Measurements from ENCODE around the gene TMEM233. TPM values are rescaled to one million over a fixed set of nuclear protein-coding genes. Genes with fewer than 3 reads are reported as not detected.

TMEM233 gene
- total RNA-seq, 1 experiment from 2014 or later = 0.28 TPM

GRCh38 chr12:119613319-119613936, 19.9 kb downstream of the TMEM233 start:
- ChIA-PET POLR2A (interaction anchor here (1.0 kb wide), 1 partner anchor 9 kb away, joined by 3 read pairs; no protein-coding TSS in a partner anchor), CTCF (interaction anchor here (0.7 to 1.2 kb wide), 2 partner anchors 29 to 88 kb away, joined by 3 to 4 read pairs; no protein-coding TSS in a partner anchor)
- Mint-ChIP-seq H3K27ac (no peak overlapping the region), H3K9me3 (peaks cover 54% of the 10 kb centered on the region), H3K27me3 (ENCODE audit: low read depth) (peaks cover 8% of the 10 kb centered on the region; the same call in 1 of the 2 replicates), H3K36me3 (peaks cover 29% of the 10 kb centered on the region), H3K4me1 (no peaks in the 10 kb centered on the region), H3K4me3 (no peak overlapping the region)
- no peak for ATAC-seq
- TF ChIP-seq ZNF138 (CRISPR knock-in tag; conservative IDR thresholded peaks at IDR 0.05) = no peak
- no peak for TF ChIP-seq TEAD1 (CRISPR knock-in tag; IDR thresholded peaks at IDR 0.05)
- TF ChIP-seq ESRRA (CRISPR knock-in tag; IDR thresholded peaks at IDR 0.05; ENCODE audit: borderline replicate concordance) = no peak
- TF ChIP-seq ZNF317 (CRISPR knock-in tag; IDR thresholded peaks at IDR 0.05; ENCODE audit: borderline replicate concordance, low read depth) = no peak
- no peak for TF ChIP-seq STAT6 (CRISPR knock-in tag; conservative IDR thresholded peaks at IDR 0.05; ENCODE audit: low read depth)
- no peak for TF ChIP-seq NR1H2 (CRISPR knock-in tag; IDR thresholded peaks at IDR 0.05)
- TF ChIP-seq ZNF263 (CRISPR knock-in tag; IDR thresholded peaks at IDR 0.05; ENCODE audit: low read depth) = no peak
- no peak for TF ChIP-seq SMAD3 (CRISPR knock-in tag; IDR thresholded peaks at IDR 0.05; ENCODE audit: borderline replicate concordance)
- no peak for TF ChIP-seq MXD4 (CRISPR knock-in tag; IDR thresholded peaks at IDR 0.05; ENCODE audit: borderline replicate concordance)
- TF ChIP-seq PRDM15 (CRISPR knock-in tag; IDR thresholded peaks at IDR 0.05) = no peak
- no peak for DNase-seq (ENCODE audit: low spot score)

- ChIA-PET POLR2A (no interaction called here), CTCF (no interaction called here)
- Mint-ChIP-seq H3K36me3 (peaks cover 23% of the 10 kb centered on the region), H3K27ac (no peak overlapping the region), H3K4me1 (no peaks in the 10 kb centered on the region), H3K4me3 (no peak overlapping the region), H3K9me3 (peaks cover 52% of the 10 kb centered on the region), H3K27me3 (ENCODE audit: low read depth) (peaks cover 12% of the 10 kb centered on the region; the same call in 1 of the 2 replicates)
- TF ChIP-seq GABPB1 (CRISPR knock-in tag; IDR thresholded peaks at IDR 0.05) (no peak), PRRX2 (CRISPR knock-in tag; IDR thresholded peaks at IDR 0.05) (no peak), CBFB (CRISPR knock-in tag; IDR thresholded peaks at IDR 0.05; ENCODE audit: low read depth) (no peak), NR3C1 (CRISPR knock-in tag; conservative IDR thresholded peaks at IDR 0.05; ENCODE audit: low read depth) (no peak), GTF2I (CRISPR knock-in tag; conservative IDR thresholded peaks at IDR 0.05) (no peak), JAZF1 (CRISPR knock-in tag; IDR thresholded peaks at IDR 0.05) (no peak), OVOL2 (CRISPR knock-in tag; IDR thresholded peaks at IDR 0.05; ENCODE audit: borderline replicate concordance) (no peak), FOXK1 (CRISPR knock-in tag; IDR thresholded peaks at IDR 0.05) (no peak)
- TF ChIP-seq, protein P1, sequence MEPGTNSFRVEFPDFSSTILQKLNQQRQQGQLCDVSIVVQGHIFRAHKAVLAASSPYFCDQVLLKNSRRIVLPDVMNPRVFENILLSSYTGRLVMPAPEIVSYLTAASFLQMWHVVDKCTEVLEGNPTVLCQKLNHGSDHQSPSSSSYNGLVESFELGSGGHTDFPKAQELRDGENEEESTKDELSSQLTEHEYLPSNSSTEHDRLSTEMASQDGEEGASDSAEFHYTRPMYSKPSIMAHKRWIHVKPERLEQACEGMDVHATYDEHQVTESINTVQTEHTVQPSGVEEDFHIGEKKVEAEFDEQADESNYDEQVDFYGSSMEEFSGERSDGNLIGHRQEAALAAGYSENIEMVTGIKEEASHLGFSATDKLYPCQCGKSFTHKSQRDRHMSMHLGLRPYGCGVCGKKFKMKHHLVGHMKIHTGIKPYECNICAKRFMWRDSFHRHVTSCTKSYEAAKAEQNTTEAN (CRISPR knock-in tag; IDR thresholded peaks at IDR 0.05) = no peak
- DNase-seq (ENCODE audit: low spot score) (no peak), ATAC-seq (no peak)
Measured at GRCh38 chr12:119614705-119615104, 21.1 kb downstream of the TMEM233 start.
